Heart right ventricle (tissue), 16 donors: ENCODE data around the gene PRKCE. TPM values are rescaled to one million over a fixed set of nuclear protein-coding genes. Genes with fewer than 3 reads are reported as not detected.

Experiments used
- ATAC-seq, 8 donors: fragments of 200-7000 bp; cut with Tn5 transposase; one replicate each; pipeline ENCODE4 v1.9.1; 2020; ENCODE audit warnings: mild to moderate bottlenecking in 8 of 8, moderate library complexity in 8 of 8, moderate number of reproducible peaks in 1 of 8
- DNase-seq, 2 donors: peaks; one replicate each; pipeline ENCODE4 v3.0.0-alpha.2; 2020
- H3K27ac ChIP-seq, 10 donors: fragments of 200-600 bp; sonication (generic) in 2 of 10; one replicate each; pipeline versions ENCODE4 v1.5.0 to v1.8.0; 2020 to 2022; ENCODE audit warnings: mild to moderate bottlenecking in 3 of 10
- H3K27me3 ChIP-seq, 7 donors: fragments of 200-600 bp; one replicate each; pipeline ENCODE4 v1.8.0; 2021 to 2022; ENCODE audit warnings: mild to moderate bottlenecking in 2 of 7
- H3K36me3 ChIP-seq, 9 donors: fragments of 200-600 bp; sonication (generic) in 1 of 9; one replicate each; pipeline versions ENCODE4 v1.5.0 to v1.8.0; 2020 to 2022; ENCODE audit warnings: mild to moderate bottlenecking in 2 of 9
- H3K4me1 ChIP-seq, 9 donors: fragments of 200-600 bp; sonication (generic) in 1 of 9; one replicate each; pipeline versions ENCODE4 v1.5.0 to v1.8.0; 2020 to 2022; ENCODE audit warnings: mild to moderate bottlenecking in 4 of 9
- H3K4me3 ChIP-seq, 10 donors: fragments of 200-600 bp; sonication (generic) in 2 of 10; one replicate each; pipeline versions ENCODE4 v1.5.0 to v1.8.0; 2020 to 2022; ENCODE audit warnings: mild to moderate bottlenecking in 7 of 10, moderate library complexity in 2 of 10
- H3K9me3 ChIP-seq, 11 donors: fragments of 200-600 bp in 10 of 11; sonication (generic) in 2 of 11; one replicate each; pipeline versions ENCODE4 v1.5.0 to v1.8.0; 2013 to 2022; ENCODE audit warnings: mild to moderate bottlenecking in 2 of 11, control low read depth in 1 of 11, moderate library complexity in 1 of 11
- CTCF ChIP-seq, 9 donors: fragments of 200-600 bp; sonication (generic) in 2 of 9; IDR thresholded peaks; one replicate each; pipeline versions ENCODE4 v1.5.0 to v1.8.0; 2021 to 2022; ENCODE audit warnings: antibody characterized with exemption in 9 of 9, mild to moderate bottlenecking in 5 of 9, moderate library complexity in 1 of 9
- WGBS, 2 donors: extraction: QIAGEN DNeasy Blood & Tissue Kit; methylation state at CpG; one replicate each; pipeline ENCODE4 v1.1.7; 2013; ENCODE audit warnings: inconsistent platforms in 1 of 2; 5-methylcytosine and 5-hydroxymethylcytosine counted together
- intact Hi-C, 10 donors: fragments of 100-400 bp; cut with DNase I; formaldehyde crosslinking; loops; one replicate each; pipeline versions ENCODE4 v1.11.1 to v1.14.2; 2022
- polyA plus RNA-seq, 2 donors: library from polyadenylated mRNA; stranded (reverse); fragments of 200-250 nt; gene quantifications; one replicate each; pipeline ENCODE4 v1.2.3, GENCODE V29; 2013
- total RNA-seq, 10 donors: library from RNA; stranded (reverse); fragmentation: NEBNext Ultra II Directional in 3 of 10; extraction: Animal tissue kit (Norgen Biotek cat#: 25700) in 3 of 10; gene quantifications; one replicate each; pipeline versions ENCODE4 v1.2.1 to v1.2.4, GENCODE V29; 2021 to 2023
- donor health status: Arrhythmogenic right ventricular cardiomyopathy.
- donor health status: ischemic (EF 13 %, LVEDD 7.1; RV severe dilation, severe dysfunction).
- donor health status: healthy with polysubstance abuse.
- donor health status: DM: no; HTN: yes; CAD: no.
- donor health status: DM: no; HTN: no; CAD: no.
- donor health status: ischemic (EF 25% LVEDD 6.9; RV normal size, moderate dysfunction).
- donor health status: ischemic (EF 25% LVEDD 5.7; RV mildly dilated, moderate dysfunction).
- donor health status: healthy.
- donor health status: DM: yes; HTN: yes; CAD: no.
- donor health status: Ischemic cardiomyopathy.
- donor health status: ischemic (EF 35%, LVEDD 5.7; RV mildly dilated, moderate dysfunction).
- donor health status: nonischemic (EF 11% LVEDD 7.7; RV severe dilation, severe dysfunction).
- donor health status: DM: yes; HTN: yes; CAD: no.
- donor health status: PGD.
- donor health status: ischemic (EF 29% LVEDD 5.4; RV normal size, mild dysfunction).
- donor health status: nonischemic (EF 23%, LVEDD 6.1; RV moderate dilation, normal function).

Gene PRKCE
- total and polyA plus RNA-seq, 12 donors, result 3.7 to 22.7 (median 16.7) TPM

GRCh38 chr2:45647356-45647755 is 4.1 kb upstream of the PRKCE start:
- no peak overlapping the region for H3K4me3 ChIP-seq
- no peaks in the 10 kb centered on the region for H3K36me3 ChIP-seq
- ATAC-seq (no peak), DNase-seq (no peak)
- 53 to 68% methylated on average over 9 of the region's 9 CpGs for WGBS, 2 donors
- peaks cover 0 to 12% (median 6%) of the 10 kb centered on the region in 7 donors for H3K27me3 ChIP-seq
- H3K4me1 ChIP-seq, result peaks cover 6 to 38% (median 25%) of the 10 kb centered on the region in 9 donors
- H3K27ac ChIP-seq, result no peak overlapping the region
- H3K9me3 ChIP-seq, result no peaks in the 10 kb centered on the region
- intact Hi-C loops, result loop anchor here in 1 of 10 donors (5.0 kb wide), 1 partner anchor 130 kb away; no protein-coding TSS in a partner anchor
- no peak for TF ChIP-seq CTCF (IDR thresholded peaks at IDR 0.05)

- DNase-seq (no peak), ATAC-seq (no peak)
- no peaks in the 10 kb centered on the region for H3K9me3 ChIP-seq
- no peak overlapping the region for H3K27ac ChIP-seq
- peaks cover 0 to 5% (median 0%) of the 10 kb centered on the region in 7 donors for H3K27me3 ChIP-seq
- no peak for TF ChIP-seq CTCF (IDR thresholded peaks at IDR 0.05)
- no peak overlapping the region for H3K4me3 ChIP-seq
- WGBS, 2 donors, result 93 to 95% methylated on average over 3 of the region's 3 CpGs
- intact Hi-C loops, result loop anchor here in 2 of 10 donors (2.0 to 5.0 kb wide), 2 partner anchors 127 to 129 kb away; no protein-coding TSS in a partner anchor
- no peaks in the 10 kb centered on the region for H3K36me3 ChIP-seq
- peaks cover 9 to 44% (median 32%) of the 10 kb centered on the region in 9 donors for H3K4me1 ChIP-seq
These were observed 3.4 kb upstream of the PRKCE start for GRCh38 chr2:45647986-45648520.

- Histone ChIP-seq H3K36me3 (no peaks in the 10 kb centered on the region), H3K27me3 (no peaks in the 10 kb centered on the region), H3K4me3 (peak overlapping the region in 1 of 10 donors; percentile 77), H3K4me1 (peaks cover 9 to 45% (median 32%) of the 10 kb centered on the region in 9 donors), H3K27ac (peak overlapping the region in 1 of 10 donors; percentile 97), H3K9me3 (no peaks in the 10 kb centered on the region)
- DNase-seq (no peak), ATAC-seq (no peak)
- TF ChIP-seq CTCF (IDR thresholded peaks at IDR 0.05), result no peak
- WGBS, 2 donors, result 66 to 68% methylated on average over 2 of the region's 2 CpGs
- intact Hi-C loops, result loop anchor here in 2 of 10 donors (2.0 to 5.0 kb wide), 2 partner anchors 126 to 129 kb away; no protein-coding TSS in a partner anchor
These were observed 2.8 kb upstream of the PRKCE start for GRCh38 chr2:45648636-45649035.

GRCh38 chr2:45649462-45649857 is 2.0 kb upstream of the PRKCE start:
- WGBS, 2 donors, result 4 to 5% methylated on average over 10 of the region's 10 CpGs
- Histone ChIP-seq H3K36me3 (no peaks in the 10 kb centered on the region), H3K4me3 (peak overlapping the region; percentile 56 to 94 (median 78)), H3K27me3 (no peaks in the 10 kb centered on the region), H3K9me3 (no peaks in the 10 kb centered on the region), H3K4me1 (peaks cover 12 to 49% (median 34%) of the 10 kb centered on the region in 9 donors), H3K27ac (peak overlapping the region; percentile 97 to 100 (median 98))
- intact Hi-C loops, result loop anchor here in 2 of 10 donors (2.0 to 5.0 kb wide), 2 partner anchors 125 to 128 kb away; no protein-coding TSS in a partner anchor
- ATAC-seq (no peak), DNase-seq (no peak)
- peak in 2 of 9 donors; percentile 12 to 14 for TF ChIP-seq CTCF (IDR thresholded peaks at IDR 0.05)
